DOHH2 (cell line): ENCODE measurements around the gene WIPF2.

Source experiments
- H3F3A ChIP-seq: fragments of 200-600 bp; sonication (generic), shearing (Covaris generic); 2 replicates; pipeline ENCODE4 v1.6.0; 2016; ENCODE audit warnings: antibody characterized with exemption, mild to moderate bottlenecking; ENCODE audit not compliant: control insufficient read depth, insufficient read depth
- H3K27ac ChIP-seq: fragments of 200-600 bp; sonication (generic); 2 replicates; pipeline ENCODE4 v1.5.1; 2014; ENCODE audit warnings: low read depth, mild to moderate bottlenecking, low read length, moderate library complexity
- H3K27me3 ChIP-seq: fragments of 200-600 bp; sonication (generic); 2 replicates; pipeline ENCODE4 v1.6.1; 2014; ENCODE audit warnings: mild to moderate bottlenecking, low read length, mixed read lengths; ENCODE audit not compliant: control insufficient read depth
- H3K36me3 ChIP-seq: fragments of 200-600 bp; sonication (generic); 2 replicates; pipeline ENCODE4 v1.6.1; 2014; ENCODE audit warnings: mild to moderate bottlenecking, low read length, moderate library complexity, mixed read lengths; ENCODE audit not compliant: control insufficient read depth
- H3K4me1 ChIP-seq: fragments of 200-600 bp; sonication (generic); 2 replicates; pipeline ENCODE4 v1.6.1; 2014; ENCODE audit warnings: mild to moderate bottlenecking, low read length, mixed read lengths; ENCODE audit not compliant: control insufficient read depth
- H3K4me2 ChIP-seq: fragments of 200-600 bp; sonication (generic); 2 replicates; pipeline ENCODE4 v1.6.0; 2014; ENCODE audit warnings: mild to moderate bottlenecking, low read length, moderate library complexity
- H3K4me3 ChIP-seq: fragments of 200-600 bp; sonication (generic); 2 replicates; pipeline ENCODE4 v1.5.1; 2014; ENCODE audit warnings: mild to moderate bottlenecking, low read length, mixed read lengths
- H3K79me2 ChIP-seq: fragments of 200-600 bp; sonication (generic); 2 replicates; pipeline ENCODE4 v1.6.1; 2014; ENCODE audit warnings: mild to moderate bottlenecking, low read length, mixed read lengths; ENCODE audit not compliant: control insufficient read depth
- H3K9me2 ChIP-seq: fragments of 200-600 bp; sonication (generic); replicated peaks from 2 replicates; pipeline ENCODE4 v1.6.1; 2014; ENCODE audit warnings: mild to moderate bottlenecking, low read length, mixed read lengths; ENCODE audit not compliant: control insufficient read depth
- H3K9me3 ChIP-seq: fragments of 200-600 bp; sonication (generic); 2 replicates; pipeline ENCODE4 v1.6.1; 2014; ENCODE audit warnings: antibody characterized with exemption, low read length, mixed read lengths; ENCODE audit not compliant: control insufficient read depth, insufficient read depth
- H4K20me1 ChIP-seq: fragments of 200-600 bp; sonication (generic); 2 replicates; pipeline ENCODE4 v1.6.0; 2014; ENCODE audit warnings: low read depth, mild to moderate bottlenecking, antibody characterized with exemption, low read length, moderate library complexity; ENCODE audit not compliant: control insufficient read depth, insufficient read depth
- CTCF ChIP-seq: fragments of 200-600 bp; sonication (generic); IDR thresholded peaks from one replicate; pipeline ENCODE4 v1.5.1; 2014; ENCODE audit warnings: antibody characterized with exemption, mild to moderate bottlenecking, low read depth, low read length; ENCODE audit not compliant: poor library complexity, severe bottlenecking
- EZH2phosphoT487 ChIP-seq: fragments of 200-600 bp; sonication (generic); IDR thresholded peaks from 2 replicates; pipeline ENCODE4 v1.6.1; 2017; ENCODE audit warnings: borderline replicate concordance, mild to moderate bottlenecking, antibody characterized with exemption, low read length, moderate library complexity, mixed read lengths

Gene WIPF2

GRCh38 chr17:40259505-40259904, 40.4 kb downstream of the WIPF2 start:
- H4K20me1 ChIP-seq: no peaks in the 10 kb centered on the region
- H3K4me1 ChIP-seq: no peaks in the 10 kb centered on the region
- H3F3A ChIP-seq: no peaks in the 10 kb centered on the region
- peaks cover 28% of the 10 kb centered on the region for H3K36me3 ChIP-seq
- no peak overlapping the region for H3K4me3 ChIP-seq
- H3K9me2 ChIP-seq: no peaks in the 10 kb centered on the region
- H3K4me2 ChIP-seq: no peak overlapping the region
- peaks cover 5% of the 10 kb centered on the region; the same call in 1 of the 2 replicates for H3K79me2 ChIP-seq
- TF ChIP-seq EZH2phosphoT487: no peak
- no peak for TF ChIP-seq CTCF
- no peaks in the 10 kb centered on the region for H3K27me3 ChIP-seq
- H3K27ac ChIP-seq: no peak overlapping the region
- no peaks in the 10 kb centered on the region for H3K9me3 ChIP-seq

- H3K27ac ChIP-seq: no peak overlapping the region
- H3K36me3 ChIP-seq: peaks cover 36% of the 10 kb centered on the region
- no peaks in the 10 kb centered on the region for H3F3A ChIP-seq
- no peak overlapping the region for H3K4me3 ChIP-seq
- no peaks in the 10 kb centered on the region for H3K4me1 ChIP-seq
- no peaks in the 10 kb centered on the region for H3K27me3 ChIP-seq
- no peaks in the 10 kb centered on the region for H4K20me1 ChIP-seq
- H3K4me2 ChIP-seq: no peak overlapping the region
- no peaks in the 10 kb centered on the region for H3K79me2 ChIP-seq
- no peaks in the 10 kb centered on the region for H3K9me3 ChIP-seq
- no peaks in the 10 kb centered on the region for H3K9me2 ChIP-seq
- TF ChIP-seq CTCF (no peak), EZH2phosphoT487 (no peak)
Measured at GRCh38 chr17:40260528-40260927, 41.4 kb downstream of the WIPF2 start.

GRCh38 chr17:40264458-40265185, 45.5 kb downstream of the WIPF2 start:
- no peaks in the 10 kb centered on the region for H4K20me1 ChIP-seq
- peaks cover 28% of the 10 kb centered on the region for H3K36me3 ChIP-seq
- TF ChIP-seq EZH2phosphoT487: no peak
- TF ChIP-seq CTCF: no peak
- no peaks in the 10 kb centered on the region for H3K9me3 ChIP-seq
- H3K79me2 ChIP-seq: no peaks in the 10 kb centered on the region
- H3K4me2 ChIP-seq: no peak overlapping the region
- no peaks in the 10 kb centered on the region for H3F3A ChIP-seq
- H3K4me3 ChIP-seq: no peak overlapping the region
- H3K4me1 ChIP-seq: no peaks in the 10 kb centered on the region
- no peak overlapping the region for H3K27ac ChIP-seq
- H3K9me2 ChIP-seq: no peaks in the 10 kb centered on the region
- no peaks in the 10 kb centered on the region for H3K27me3 ChIP-seq
